ENCODE data around the gene SYNE4.

SYNE4 gene

GRCh38 chr19:35955881-35956634 lies 52.6 kb downstream of the SYNE4 start:
- DNase-seq (ENCODE audit: low read depth): no peak
